ENCODE data around the gene SLC44A5. TPM values are rescaled to one million over a fixed set of nuclear protein-coding genes. Genes with fewer than 3 reads are reported as not detected.

The SLC44A5 gene
- total and polyA plus RNA-seq, 2 experiments from 2014 or later = 3.3 to 11.7 TPM

DNA sequence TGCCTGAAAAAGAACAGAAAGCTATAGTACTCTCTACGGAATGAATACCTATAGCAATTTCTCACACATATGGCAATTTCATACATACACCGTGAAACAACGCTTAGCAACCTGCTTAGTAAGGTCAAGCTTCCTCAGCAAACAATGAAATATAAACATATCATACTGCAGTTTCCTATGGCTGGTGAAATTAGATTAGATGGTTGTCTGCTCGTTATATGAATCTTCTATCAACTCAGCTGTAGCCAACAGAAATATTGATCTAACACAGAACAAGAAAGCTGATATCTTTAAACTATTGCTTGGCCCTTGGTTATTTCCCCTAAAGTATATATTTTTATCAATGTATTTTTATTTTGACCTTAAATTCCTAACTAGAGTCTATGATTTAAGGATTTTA is 187.8 kb downstream of the SLC44A5 start (continued):
- TF ChIP-seq, protein P1, sequence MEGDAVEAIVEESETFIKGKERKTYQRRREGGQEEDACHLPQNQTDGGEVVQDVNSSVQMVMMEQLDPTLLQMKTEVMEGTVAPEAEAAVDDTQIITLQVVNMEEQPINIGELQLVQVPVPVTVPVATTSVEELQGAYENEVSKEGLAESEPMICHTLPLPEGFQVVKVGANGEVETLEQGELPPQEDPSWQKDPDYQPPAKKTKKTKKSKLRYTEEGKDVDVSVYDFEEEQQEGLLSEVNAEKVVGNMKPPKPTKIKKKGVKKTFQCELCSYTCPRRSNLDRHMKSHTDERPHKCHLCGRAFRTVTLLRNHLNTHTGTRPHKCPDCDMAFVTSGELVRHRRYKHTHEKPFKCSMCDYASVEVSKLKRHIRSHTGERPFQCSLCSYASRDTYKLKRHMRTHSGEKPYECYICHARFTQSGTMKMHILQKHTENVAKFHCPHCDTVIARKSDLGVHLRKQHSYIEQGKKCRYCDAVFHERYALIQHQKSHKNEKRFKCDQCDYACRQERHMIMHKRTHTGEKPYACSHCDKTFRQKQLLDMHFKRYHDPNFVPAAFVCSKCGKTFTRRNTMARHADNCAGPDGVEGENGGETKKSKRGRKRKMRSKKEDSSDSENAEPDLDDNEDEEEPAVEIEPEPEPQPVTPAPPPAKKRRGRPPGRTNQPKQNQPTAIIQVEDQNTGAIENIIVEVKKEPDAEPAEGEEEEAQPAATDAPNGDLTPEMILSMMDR (conservative IDR thresholded peaks at IDR 0.05; ENCODE audit: low read depth in 2 of 2) = no peak
- no peak for TF ChIP-seq EZH2phosphoT487 (IDR thresholded peaks at IDR 0.05; ENCODE audit: unreplicated experiment)
- no peak for TF ChIP-seq CREB1 (CRISPR knock-in tag; IDR thresholded peaks at IDR 0.05; ENCODE audit: low read depth)
- TF ChIP-seq POLR2AphosphoS5 (IDR thresholded peaks at IDR 0.05; ENCODE audit: low read depth) = no peak
- TF ChIP-seq EZH2 (IDR thresholded peaks at IDR 0.05; ENCODE audit: low read depth, unreplicated experiment) = no peak
- TF ChIP-seq ETS1 (IDR thresholded peaks at IDR 0.05) = no peak

DNA sequence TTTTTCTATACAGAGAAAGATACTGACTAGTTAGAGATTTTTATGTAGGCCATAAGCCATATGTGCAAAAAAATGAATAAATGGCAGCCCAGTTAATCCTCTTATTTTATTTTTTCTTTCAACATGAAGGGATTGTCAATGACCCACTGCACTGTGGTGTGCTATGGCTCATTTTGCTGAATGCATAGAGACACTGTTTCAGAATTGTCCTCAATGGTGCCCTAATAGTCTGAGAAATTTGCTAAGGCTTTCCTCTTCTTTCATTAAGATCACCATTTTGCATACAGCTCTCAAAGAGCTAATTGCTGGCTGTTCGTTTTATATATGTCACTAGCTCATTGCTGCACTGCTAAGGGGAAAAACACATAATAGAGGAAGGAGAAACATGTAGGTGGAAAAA is 189.5 kb downstream of the SLC44A5 start:
- no peaks in the 10 kb centered on the region; the same call in 2 of the 3 replicates for H3K4me1 Mint-ChIP-seq
- Histone ChIP-seq H3K4me2 (no peak overlapping the region), H4K20me1 (replicated peaks; ENCODE audit: insufficient read depth) (no peaks in the 10 kb centered on the region), H3F3A (replicated peaks; ENCODE audit: low read depth) (no peaks in the 10 kb centered on the region), H3K27ac (ENCODE audit: low read depth) (no peak overlapping the region), H2AFZ (no peak overlapping the region), H3K4me3 (no peak overlapping the region), H3K27me3 (ENCODE audit: insufficient read depth) (no peaks in the 10 kb centered on the region), H3K4me1 (ENCODE audit: insufficient read depth) (no peaks in the 10 kb centered on the region), H3K9me2 (ENCODE audit: insufficient read depth) (no peaks in the 10 kb centered on the region), H3K79me2 (replicated peaks; ENCODE audit: insufficient read depth) (no peaks in the 10 kb centered on the region), H3K36me3 (ENCODE audit: insufficient read depth) (no peaks in the 10 kb centered on the region)
- H3K4me3 Mint-ChIP-seq = no peak overlapping the region
- no peak for TF ChIP-seq ZNF462 (CRISPR knock-in tag; IDR thresholded peaks at IDR 0.05)
- TF ChIP-seq EZH2 (IDR thresholded peaks at IDR 0.05; ENCODE audit: low read depth, unreplicated experiment) = no peak
- TF ChIP-seq ZNF331 (CRISPR knock-in tag; IDR thresholded peaks at IDR 0.05; ENCODE audit: low read depth) = no peak
- TF ChIP-seq ETS1 (IDR thresholded peaks at IDR 0.05) = no peak
- TF ChIP-seq CREB1 (CRISPR knock-in tag; IDR thresholded peaks at IDR 0.05; ENCODE audit: low read depth) = no peak
- TF ChIP-seq POLR2AphosphoS5 (IDR thresholded peaks at IDR 0.05; ENCODE audit: low read depth) = no peak
- TF ChIP-seq, protein P1 (conservative IDR thresholded peaks at IDR 0.05; ENCODE audit: low read depth in 2 of 2) = no peak
- TF ChIP-seq ZNF114 (CRISPR knock-in tag; IDR thresholded peaks at IDR 0.05) = no peak
- no peak for TF ChIP-seq NANOG (IDR thresholded peaks at IDR 0.05; ENCODE audit: borderline replicate concordance)
- no peak for TF ChIP-seq STAT1 (IDR thresholded peaks at IDR 0.05; ENCODE audit: unreplicated experiment)
- no peak for TF ChIP-seq EZH2phosphoT487 (IDR thresholded peaks at IDR 0.05; ENCODE audit: unreplicated experiment)
- no peak overlapping the region for H3K27ac Mint-ChIP-seq
- ATAC-seq (no peak), DNase-seq (ENCODE audit: low spot score) (no peak)
- H3K9me3 Mint-ChIP-seq = peaks cover 7% of the 10 kb centered on the region; the same call in 1 of the 3 replicates
- 0 out of 3 replicates have a peak, but pooled peaks cover 6% of the 10 kb centered on the region for H3K36me3 Mint-ChIP-seq (ENCODE audit: low read depth)
- peaks cover 3% of the 10 kb centered on the region for H3K27me3 Mint-ChIP-seq (ENCODE audit: insufficient read depth, low read depth, poor library complexity)
